ENCODE results near the gene ASCC1.

The ASCC1 gene

GRCh38 chr10:72062382-72062781, 153.7 kb downstream of the ASCC1 start:
- H3K27ac ChIP-seq = no peak overlapping the region
- TF ChIP-seq, protein P1, sequence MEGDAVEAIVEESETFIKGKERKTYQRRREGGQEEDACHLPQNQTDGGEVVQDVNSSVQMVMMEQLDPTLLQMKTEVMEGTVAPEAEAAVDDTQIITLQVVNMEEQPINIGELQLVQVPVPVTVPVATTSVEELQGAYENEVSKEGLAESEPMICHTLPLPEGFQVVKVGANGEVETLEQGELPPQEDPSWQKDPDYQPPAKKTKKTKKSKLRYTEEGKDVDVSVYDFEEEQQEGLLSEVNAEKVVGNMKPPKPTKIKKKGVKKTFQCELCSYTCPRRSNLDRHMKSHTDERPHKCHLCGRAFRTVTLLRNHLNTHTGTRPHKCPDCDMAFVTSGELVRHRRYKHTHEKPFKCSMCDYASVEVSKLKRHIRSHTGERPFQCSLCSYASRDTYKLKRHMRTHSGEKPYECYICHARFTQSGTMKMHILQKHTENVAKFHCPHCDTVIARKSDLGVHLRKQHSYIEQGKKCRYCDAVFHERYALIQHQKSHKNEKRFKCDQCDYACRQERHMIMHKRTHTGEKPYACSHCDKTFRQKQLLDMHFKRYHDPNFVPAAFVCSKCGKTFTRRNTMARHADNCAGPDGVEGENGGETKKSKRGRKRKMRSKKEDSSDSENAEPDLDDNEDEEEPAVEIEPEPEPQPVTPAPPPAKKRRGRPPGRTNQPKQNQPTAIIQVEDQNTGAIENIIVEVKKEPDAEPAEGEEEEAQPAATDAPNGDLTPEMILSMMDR (conservative IDR thresholded peaks at IDR 0.05) = no peak

DNA sequence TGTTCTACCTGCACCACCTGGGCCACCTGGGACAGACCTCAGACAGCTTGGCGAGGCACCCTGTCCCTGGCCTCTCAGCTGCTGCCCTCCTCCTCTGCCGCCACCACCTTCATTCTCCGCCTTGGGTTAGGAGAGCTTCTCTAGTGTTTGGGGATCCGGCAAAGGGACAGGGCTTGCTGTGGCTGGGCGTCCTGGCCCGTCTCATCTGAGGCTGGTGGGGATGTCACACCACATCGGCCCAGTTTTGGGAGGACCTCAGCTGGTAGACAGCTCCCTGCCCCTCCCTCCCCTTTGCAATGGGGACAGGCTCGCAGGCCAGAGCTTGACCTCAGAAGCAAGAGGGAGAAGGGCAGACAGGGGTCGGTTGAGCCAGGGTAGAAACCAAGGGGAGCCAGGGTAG, 154.1 kb downstream of the ASCC1 start:
- TF ChIP-seq, protein P1 (conservative IDR thresholded peaks at IDR 0.05) = no peak
- H3K27ac ChIP-seq = no peak overlapping the region

DNA sequence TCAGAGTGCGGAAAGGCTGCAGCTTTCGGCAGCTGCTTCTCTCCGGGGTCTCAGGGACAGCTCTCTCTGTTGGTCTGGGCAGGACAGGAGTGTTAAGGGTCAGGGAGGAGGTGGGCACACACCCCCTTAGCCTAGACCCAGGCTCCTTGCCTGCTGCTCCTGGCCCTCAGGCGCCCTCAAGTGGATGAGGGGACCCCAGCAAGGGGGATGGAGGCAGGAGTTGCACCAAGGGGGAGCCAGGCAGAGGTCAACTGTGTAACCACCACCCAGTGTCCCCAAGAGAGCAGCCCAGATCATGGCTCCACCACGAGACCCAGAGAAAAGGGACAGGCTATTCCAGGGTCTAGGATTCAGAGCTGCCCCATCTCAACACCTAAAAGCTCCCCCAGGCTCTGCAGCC, 154.6 kb downstream of the ASCC1 start:
- no peak overlapping the region for H3K27ac ChIP-seq
- TF ChIP-seq, protein P1 (conservative IDR thresholded peaks at IDR 0.05) = no peak

- TF ChIP-seq, protein P1 (conservative IDR thresholded peaks at IDR 0.05) = no peak
- no peak overlapping the region for H3K27ac ChIP-seq
These were observed 155.9 kb downstream of the ASCC1 start for GRCh38 chr10:72059843-72060822.

DNA sequence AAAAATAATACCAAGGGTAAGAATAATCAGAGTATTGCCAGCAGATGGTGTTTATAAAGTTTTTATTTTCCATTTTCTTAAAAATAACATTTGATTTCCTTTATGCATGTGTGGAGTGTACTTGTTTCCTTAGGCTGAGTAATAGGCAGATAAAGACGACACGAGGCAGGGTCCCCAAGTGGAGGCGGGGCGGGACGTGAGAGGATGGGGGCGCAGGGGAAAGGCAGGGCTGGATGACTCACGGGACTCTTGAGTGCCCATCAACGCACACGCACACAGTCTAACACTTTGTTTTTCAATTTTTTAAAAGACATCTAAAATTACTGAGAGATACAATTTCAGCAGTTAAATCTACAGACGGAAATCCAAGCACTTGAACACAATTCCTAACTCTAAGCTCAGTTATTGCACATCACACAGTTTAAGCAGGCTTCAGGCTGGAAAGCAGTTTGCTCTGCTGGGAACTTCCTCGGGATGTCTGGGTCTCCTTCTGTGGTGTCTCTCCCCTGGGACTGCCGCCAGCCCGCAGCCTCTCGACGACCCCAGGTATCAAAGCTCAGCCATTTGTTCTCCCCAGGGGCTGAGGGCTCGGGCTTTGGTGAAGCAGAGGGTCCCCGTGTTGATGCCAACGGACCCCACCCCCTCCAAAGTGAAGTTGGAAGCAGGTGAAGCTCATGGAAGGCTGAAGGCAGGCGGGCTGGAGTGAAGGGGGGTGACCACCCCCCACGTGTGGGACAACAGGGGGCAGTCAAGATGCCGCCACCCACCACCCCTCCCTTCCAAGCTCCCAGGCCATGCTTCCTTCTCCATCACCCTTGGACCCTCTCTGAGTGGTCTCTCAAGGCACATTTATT, 156.9 kb downstream of the ASCC1 start:
- no peak overlapping the region for H3K27ac ChIP-seq
- TF ChIP-seq, protein P1 (conservative IDR thresholded peaks at IDR 0.05) = no peak

GRCh38 chr10:72058347-72058898, 157.7 kb downstream of the ASCC1 start:
- no peak overlapping the region for H3K27ac ChIP-seq
- TF ChIP-seq, protein P1 (conservative IDR thresholded peaks at IDR 0.05) = no peak
